GM19099 (cell line): ENCODE data around the gene GAS6.

Source experiments
- POLR2A ChIP-seq: IDR thresholded peaks from 3 replicates; pipeline ENCODE4 v1.6.1; 2011; ENCODE audit warnings: low read depth; ENCODE audit not compliant: insufficient read length; ENCODE audit errors: extremely low read depth

Gene GAS6

GRCh38 chr13:113783200-113783881 lies 80.5 kb downstream of the GAS6 start:
- no peak for TF ChIP-seq POLR2A

GRCh38 chr13:113782472-113782871 lies 81.4 kb downstream of the GAS6 start:
- no peak for TF ChIP-seq POLR2A

- no peak for TF ChIP-seq POLR2A
These were observed 82.3 kb downstream of the GAS6 start for GRCh38 chr13:113781571-113781970.

- TF ChIP-seq POLR2A, result no peak
These were observed 86.3 kb downstream of the GAS6 start for GRCh38 chr13:113777311-113778260.

- no peak for TF ChIP-seq POLR2A
These were observed 87.4 kb downstream of the GAS6 start for GRCh38 chr13:113776231-113777125.

GRCh38 chr13:113775451-113776145 lies 88.3 kb downstream of the GAS6 start:
- TF ChIP-seq POLR2A, result no peak

GRCh38 chr13:113774177-113775107 lies 89.4 kb downstream of the GAS6 start:
- no peak for TF ChIP-seq POLR2A

GRCh38 chr13:113771709-113772331 lies 92.1 kb downstream of the GAS6 start:
- TF ChIP-seq POLR2A, result no peak

- TF ChIP-seq POLR2A, result no peak
These were observed 92.9 kb downstream of the GAS6 start for GRCh38 chr13:113770937-113771336.
